ENCODE results near the gene LRP8.

LRP8 gene

GRCh38 chr1:53359225-53359933 is 31.5 kb upstream of the LRP8 start:
- H3K36me3 ChIP-seq (ENCODE audit: control insufficient read depth, insufficient read depth, low read length) = no peaks in the 10 kb centered on the region
- no peak for DNase-seq (ENCODE audit: extremely low read depth, insufficient read length)
- H3K27me3 ChIP-seq (replicated peaks; ENCODE audit: control insufficient read depth, insufficient read depth, low read length) = no peaks in the 10 kb centered on the region
- no peak overlapping the region for H3K4me3 ChIP-seq (replicated peaks; ENCODE audit: low read depth, low read length)
- no peak for TF ChIP-seq CTCF (IDR thresholded peaks at IDR 0.05; ENCODE audit: insufficient read depth, low read length, poor library complexity, severe bottlenecking)

- no peak for TF ChIP-seq CTCF (IDR thresholded peaks at IDR 0.05; ENCODE audit: insufficient read depth, low read length, poor library complexity, severe bottlenecking)
- Histone ChIP-seq H3K36me3 (ENCODE audit: control insufficient read depth, insufficient read depth, low read length) (no peaks in the 10 kb centered on the region), H3K4me3 (replicated peaks; ENCODE audit: low read depth, low read length) (no peak overlapping the region), H3K27me3 (replicated peaks; ENCODE audit: control insufficient read depth, insufficient read depth, low read length) (no peaks in the 10 kb centered on the region)
- no peak for DNase-seq (ENCODE audit: extremely low read depth, insufficient read length)
Observed at GRCh38 chr1:53356637-53357036, 28.8 kb upstream of the LRP8 start.

GRCh38 chr1:53354119-53354518 is 26.2 kb upstream of the LRP8 start:
- H3K27me3 ChIP-seq (replicated peaks; ENCODE audit: control insufficient read depth, insufficient read depth, low read length) = no peaks in the 10 kb centered on the region
- H3K4me3 ChIP-seq (replicated peaks; ENCODE audit: low read depth, low read length) = no peak overlapping the region
- no peaks in the 10 kb centered on the region for H3K36me3 ChIP-seq (ENCODE audit: control insufficient read depth, insufficient read depth, low read length)
- no peak for DNase-seq (ENCODE audit: extremely low read depth, insufficient read length)
- TF ChIP-seq CTCF (IDR thresholded peaks at IDR 0.05; ENCODE audit: insufficient read depth, low read length, poor library complexity, severe bottlenecking) = no peak

GRCh38 chr1:53352561-53352960 is 24.7 kb upstream of the LRP8 start:
- no peak for DNase-seq (ENCODE audit: extremely low read depth, insufficient read length)

GRCh38 chr1:53350853-53351767 is 23.2 kb upstream of the LRP8 start:
- DNase-seq (ENCODE audit: extremely low read depth, insufficient read length) = no peak
- no peaks in the 10 kb centered on the region for H3K36me3 ChIP-seq (ENCODE audit: control insufficient read depth, insufficient read depth, low read length)
- no peaks in the 10 kb centered on the region for H3K27me3 ChIP-seq (replicated peaks; ENCODE audit: control insufficient read depth, insufficient read depth, low read length)
- no peak overlapping the region for H3K4me3 ChIP-seq (replicated peaks; ENCODE audit: low read depth, low read length)
- TF ChIP-seq CTCF (IDR thresholded peaks at IDR 0.05; ENCODE audit: insufficient read depth, low read length, poor library complexity, severe bottlenecking) = no peak

More at GRCh38 chr1:53352561-53352960, 24.7 kb upstream of the LRP8 start:
- Histone ChIP-seq H3K27me3 (replicated peaks; ENCODE audit: control insufficient read depth, insufficient read depth, low read length) (no peaks in the 10 kb centered on the region), H3K4me3 (replicated peaks; ENCODE audit: low read depth, low read length) (no peak overlapping the region), H3K36me3 (ENCODE audit: control insufficient read depth, insufficient read depth, low read length) (no peaks in the 10 kb centered on the region)
- no peak for TF ChIP-seq CTCF (IDR thresholded peaks at IDR 0.05; ENCODE audit: insufficient read depth, low read length, poor library complexity, severe bottlenecking)
